ENCODE measurements around the gene SCRG1. TPM values are rescaled to one million over a fixed set of nuclear protein-coding genes. Genes with fewer than 3 reads are reported as not detected.

Gene SCRG1
- total and polyA plus RNA-seq, 12 donors = 0.14 to 1.9 (median 0.33) TPM; not detected in 2

- WGBS, 4 donors = 59 to 83% (median 73%) methylated on average over 1 of the region's 1 CpG
- TF ChIP-seq CTCF (IDR thresholded peaks at IDR 0.05) (no peak), POLR2A (IDR thresholded peaks at IDR 0.05) (no peak)
- Histone ChIP-seq H3K4me3 (no peak overlapping the region), H3K27ac (no peak overlapping the region), H3K27me3 (no peaks in the 10 kb centered on the region), H3K9me3 (replicated peaks in 1 of 3) (no peaks in the 10 kb centered on the region), H3K4me1 (replicated peaks in 1 of 2) (no peaks in the 10 kb centered on the region), H3K36me3 (replicated peaks in 1 of 2) (no peaks in the 10 kb centered on the region)
- intact Hi-C loops (cut with DNase I) = no loop called here
- DNase-seq = no peak
These were observed 1.3 kb downstream of the SCRG1 start for GRCh38 chr4:173397604-173398003.

GRCh38 chr4:173391701-173392100 is 7.2 kb downstream of the SCRG1 start:
- intact Hi-C loops (cut with DNase I) = no loop called here
- no peaks in the 10 kb centered on the region for H3K9me3 ChIP-seq (replicated peaks in 1 of 3)
- H3K27me3 ChIP-seq = no peaks in the 10 kb centered on the region
- H3K27ac ChIP-seq = no peak overlapping the region
- H3K4me1 ChIP-seq (replicated peaks in 1 of 2) = no peaks in the 10 kb centered on the region
- TF ChIP-seq POLR2A (IDR thresholded peaks at IDR 0.05) (no peak), CTCF (IDR thresholded peaks at IDR 0.05) (no peak)
- H3K4me3 ChIP-seq = no peak overlapping the region
- 84 to 92% (median 87%) methylated on average over 1 of the region's 1 CpG for WGBS, 4 donors
- no peak for DNase-seq
- H3K36me3 ChIP-seq (replicated peaks in 1 of 2) = no peaks in the 10 kb centered on the region

GRCh38 chr4:173386751-173387150 is 12.2 kb downstream of the SCRG1 start:
- intact Hi-C loops (cut with DNase I) = no loop called here
- Histone ChIP-seq H3K27ac (no peak overlapping the region), H3K4me1 (replicated peaks in 1 of 2) (no peaks in the 10 kb centered on the region), H3K9me3 (replicated peaks in 1 of 3) (no peaks in the 10 kb centered on the region), H3K36me3 (replicated peaks in 1 of 2) (no peaks in the 10 kb centered on the region), H3K4me3 (no peak overlapping the region), H3K27me3 (no peaks in the 10 kb centered on the region)
- no peak for TF ChIP-seq POLR2A (IDR thresholded peaks at IDR 0.05)
- no peak for TF ChIP-seq CTCF (IDR thresholded peaks at IDR 0.05)
- DNase-seq = no peak

GRCh38 chr4:173382349-173382748 is 16.6 kb downstream of the SCRG1 start:
- WGBS, 4 donors = 95 to 98% (median 96%) methylated on average over 4 of the region's 4 CpGs
- no peaks in the 10 kb centered on the region for H3K9me3 ChIP-seq (replicated peaks in 1 of 3)

More at GRCh38 chr4:173382349-173382748, 16.6 kb downstream of the SCRG1 start:
- no peak for DNase-seq
- intact Hi-C loops (cut with DNase I) = no loop called here
- H3K4me1 ChIP-seq (replicated peaks in 1 of 2) = no peaks in the 10 kb centered on the region
- no peak overlapping the region for H3K27ac ChIP-seq
- TF ChIP-seq POLR2A (IDR thresholded peaks at IDR 0.05) = no peak
- TF ChIP-seq CTCF (IDR thresholded peaks at IDR 0.05) = no peak
- no peaks in the 10 kb centered on the region for H3K27me3 ChIP-seq
- no peak overlapping the region for H3K4me3 ChIP-seq
- no peaks in the 10 kb centered on the region for H3K36me3 ChIP-seq (replicated peaks in 1 of 2)

Data from adrenal gland (tissue), 12 donors.